HepG2 (cell line): ENCODE data around the gene SMAP2. TPM values are rescaled to one million over a fixed set of nuclear protein-coding genes. Genes with fewer than 3 reads are reported as not detected.

Experiments used
- ARNT ChIP-seq: fragments of 450-650 bp; IDR thresholded peaks from 2 replicates; pipeline ENCODE4 v1.6.1; 2017
- CHD2 ChIP-seq: IDR thresholded peaks from 2 replicates; pipeline ENCODE4 v1.6.1; 2011; ENCODE audit warnings: low read depth, low read length, improper control_type of control experiment
- EEA1 ChIP-seq: sonication (generic); formaldehyde crosslinking; IDR thresholded peaks from 2 replicates; pipeline ENCODE4 v1.5.1; 2020; ENCODE audit warnings: mild to moderate bottlenecking, missing genetic modification reagents, borderline replicate concordance
- EZH2 ChIP-seq: conservative IDR thresholded peaks from 2 replicates; pipeline ENCODE4 v1.6.1; 2012; ENCODE audit warnings: mild to moderate bottlenecking, low read depth, low read length, moderate library complexity
- KLF9 ChIP-seq: IDR thresholded peaks from 2 replicates; pipeline ENCODE4 v1.6.1; 2016; ENCODE audit warnings: low read depth
- MIXL1 ChIP-seq: IDR thresholded peaks from 2 replicates; pipeline ENCODE4 v1.6.1; 2016
- MXD4 ChIP-seq: IDR thresholded peaks from 2 replicates; pipeline ENCODE4 v1.6.1; 2016; ENCODE audit warnings: mild to moderate bottlenecking, missing biosample characterization, missing genetic modification reagents
- NFE2 ChIP-seq: sonication (generic); formaldehyde crosslinking; IDR thresholded peaks from 2 replicates; pipeline ENCODE4 v1.4.0; 2020; ENCODE audit warnings: missing genetic modification reagents
- PAX8 ChIP-seq: sonication (generic); formaldehyde crosslinking; IDR thresholded peaks from 2 replicates; pipeline ENCODE4 v1.8.0; 2022; ENCODE audit warnings: mild to moderate bottlenecking, missing genetic modification reagents, borderline replicate concordance
- RBFOX2 ChIP-seq: fragments of 200-400 bp; formaldehyde crosslinking; IDR thresholded peaks from 2 replicates; pipeline ENCODE4 v1.6.1; 2017; ENCODE audit warnings: low read depth, mild to moderate bottlenecking, low read length
- SNAPC2 ChIP-seq: sonication (generic); formaldehyde crosslinking; IDR thresholded peaks from 2 replicates; pipeline ENCODE4 v1.8.1; 2022; ENCODE audit warnings: mild to moderate bottlenecking, missing genetic modification reagents
- TCF7 ChIP-seq: sonication (generic); IDR thresholded peaks from 2 replicates; pipeline ENCODE4 v1.6.1; 2016; ENCODE audit warnings: antibody characterized with exemption, low read depth
- ZEB1 ChIP-seq: IDR thresholded peaks from 2 replicates; pipeline ENCODE4 v1.6.1; 2012; ENCODE audit warnings: mild to moderate bottlenecking, low read depth, inconsistent platforms; ENCODE audit not compliant: insufficient replicate concordance
- ZNF225 ChIP-seq: sonication (generic); formaldehyde crosslinking; IDR thresholded peaks from 2 replicates; pipeline ENCODE4 v1.4.0; 2020; ENCODE audit warnings: mild to moderate bottlenecking, missing genetic modification reagents
- ZNF24 ChIP-seq: fragments of 450-650 bp; IDR thresholded peaks from 2 replicates; pipeline ENCODE4 v1.6.1; 2017; ENCODE audit warnings: antibody characterized with exemption, mild to moderate bottlenecking
- ZNF569 ChIP-seq: sonication (generic); formaldehyde crosslinking; IDR thresholded peaks from 2 replicates; pipeline ENCODE4 v1.5.0; 2020; ENCODE audit warnings: mild to moderate bottlenecking, missing genetic modification reagents, moderate library complexity, borderline replicate concordance
- polyA plus RNA-seq, 8 experiments: library from polyadenylated mRNA; depleted of rRNA in 3 of 8; stranded (reverse) in 7 of 8; unstranded in 1 of 8; fragments of >200 nt; fragmentation: Illumina TruSeq in 4 of 8; extraction: Trizol in 4 of 8; gene quantifications; 2 replicates each; pipeline versions ENCODE4 v1.2.1 to v1.2.3, GENCODE V29; 2011 to 2016; ENCODE audit warnings: low read depth in 4 of 8, missing spikeins in 1 of 8, mixed read lengths in 1 of 8; ENCODE audit not compliant: insufficient read depth in 1 of 8
- total RNA-seq, 5 experiments: library from RNA; depleted of rRNA; stranded (reverse); fragments of >200 nt; fragmentation: Illumina TruSeq; extraction: Trizol; gene quantifications; 2 replicates each; pipeline ENCODE4 v1.2.3, GENCODE V29; 2016; ENCODE audit warnings: low read depth in 1 of 5
- TF ChIP-seq, protein P1 (sequence below), 2 experiments: IDR thresholded peaks; 2 replicates each; pipeline ENCODE4 v1.6.1; 2011 to 2012; ENCODE audit warnings: low read length in 2 of 2, borderline replicate concordance in 1 of 2, low read depth in 1 of 2, mild to moderate bottlenecking in 1 of 2, moderate library complexity in 1 of 2
- TF ChIP-seq, protein P2 (sequence below): fragments of 450-650 bp; IDR thresholded peaks from 2 replicates; pipeline ENCODE4 v1.6.1; 2016
- TF ChIP-seq, protein P3 (sequence below): sonication (generic); formaldehyde crosslinking; IDR thresholded peaks from 2 replicates; pipeline ENCODE4 v1.8.0; 2022; ENCODE audit warnings: low read depth, missing genetic modification reagents
- TF ChIP-seq, protein P4 (sequence below): sonication (generic); formaldehyde crosslinking; IDR thresholded peaks from 2 replicates; pipeline ENCODE4 v1.8.1; 2023; ENCODE audit warnings: missing genetic modification reagents, mild to moderate bottlenecking, borderline replicate concordance
- TF ChIP-seq, protein P5 (sequence below): sonication (generic); formaldehyde crosslinking; IDR thresholded peaks from 2 replicates; pipeline ENCODE4 v1.4.0; 2020; ENCODE audit warnings: missing genetic modification reagents
- TF ChIP-seq, protein P6 (sequence below): sonication (generic); formaldehyde crosslinking; IDR thresholded peaks from 2 replicates; pipeline ENCODE4 v1.8.1; 2023; ENCODE audit warnings: mild to moderate bottlenecking, missing genetic modification reagents, borderline replicate concordance

The SMAP2 gene
- total and polyA plus RNA-seq, 2 of the 13 experiments (the other 11 are each of a cell fraction or from before 2014, with no cell fraction given), result 19.0 to 22.3 TPM

DNA sequence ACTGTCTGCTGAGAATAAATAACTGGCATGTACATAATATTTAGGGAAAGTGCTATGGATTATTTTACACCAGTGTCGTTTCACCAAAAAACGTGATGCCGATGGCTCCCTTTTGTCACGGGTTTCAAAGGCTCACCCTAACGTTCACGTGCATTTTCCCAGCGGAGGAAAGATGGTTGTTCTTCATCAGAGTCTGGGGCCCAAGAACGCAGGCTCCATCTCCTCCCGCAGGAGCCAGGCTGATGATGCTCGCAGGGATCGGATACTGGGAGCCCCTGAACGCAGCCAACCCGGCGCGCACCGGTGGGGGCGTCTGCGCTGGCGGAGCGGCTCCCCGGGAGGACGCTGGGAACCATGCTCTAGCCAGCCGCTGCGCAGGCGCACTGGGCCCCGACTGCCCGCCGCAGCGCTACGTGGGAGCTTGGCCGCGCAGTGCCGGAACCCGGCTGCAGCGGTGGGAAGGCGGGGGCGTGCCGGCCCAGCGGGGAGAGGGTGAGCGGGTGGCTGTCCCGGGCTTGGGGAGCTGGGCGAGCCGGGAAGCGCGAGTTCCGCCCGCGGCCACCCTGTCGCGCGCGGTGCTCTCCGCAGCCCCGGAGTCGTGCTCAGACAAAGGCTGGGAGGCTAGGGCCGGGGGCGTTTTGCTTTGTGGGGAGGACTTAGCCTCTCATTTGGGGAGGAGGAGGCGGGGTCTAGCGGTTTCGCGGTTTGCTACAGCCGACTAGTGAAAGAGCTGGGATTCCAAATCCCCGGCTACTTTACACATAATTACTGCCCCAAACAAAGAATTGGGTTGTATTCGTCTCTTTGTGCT, 76.4 kb downstream of the SMAP2 start, which contains the start of gene ZFP69B (continued):
- TF ChIP-seq, protein P1, sequence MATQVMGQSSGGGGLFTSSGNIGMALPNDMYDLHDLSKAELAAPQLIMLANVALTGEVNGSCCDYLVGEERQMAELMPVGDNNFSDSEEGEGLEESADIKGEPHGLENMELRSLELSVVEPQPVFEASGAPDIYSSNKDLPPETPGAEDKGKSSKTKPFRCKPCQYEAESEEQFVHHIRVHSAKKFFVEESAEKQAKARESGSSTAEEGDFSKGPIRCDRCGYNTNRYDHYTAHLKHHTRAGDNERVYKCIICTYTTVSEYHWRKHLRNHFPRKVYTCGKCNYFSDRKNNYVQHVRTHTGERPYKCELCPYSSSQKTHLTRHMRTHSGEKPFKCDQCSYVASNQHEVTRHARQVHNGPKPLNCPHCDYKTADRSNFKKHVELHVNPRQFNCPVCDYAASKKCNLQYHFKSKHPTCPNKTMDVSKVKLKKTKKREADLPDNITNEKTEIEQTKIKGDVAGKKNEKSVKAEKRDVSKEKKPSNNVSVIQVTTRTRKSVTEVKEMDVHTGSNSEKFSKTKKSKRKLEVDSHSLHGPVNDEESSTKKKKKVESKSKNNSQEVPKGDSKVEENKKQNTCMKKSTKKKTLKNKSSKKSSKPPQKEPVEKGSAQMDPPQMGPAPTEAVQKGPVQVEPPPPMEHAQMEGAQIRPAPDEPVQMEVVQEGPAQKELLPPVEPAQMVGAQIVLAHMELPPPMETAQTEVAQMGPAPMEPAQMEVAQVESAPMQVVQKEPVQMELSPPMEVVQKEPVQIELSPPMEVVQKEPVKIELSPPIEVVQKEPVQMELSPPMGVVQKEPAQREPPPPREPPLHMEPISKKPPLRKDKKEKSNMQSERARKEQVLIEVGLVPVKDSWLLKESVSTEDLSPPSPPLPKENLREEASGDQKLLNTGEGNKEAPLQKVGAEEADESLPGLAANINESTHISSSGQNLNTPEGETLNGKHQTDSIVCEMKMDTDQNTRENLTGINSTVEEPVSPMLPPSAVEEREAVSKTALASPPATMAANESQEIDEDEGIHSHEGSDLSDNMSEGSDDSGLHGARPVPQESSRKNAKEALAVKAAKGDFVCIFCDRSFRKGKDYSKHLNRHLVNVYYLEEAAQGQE (IDR thresholded peaks at IDR 0.05; ENCODE audit: borderline replicate concordance in 1 of 2, low read depth in 1 of 2, low read length in 2 of 2), result no peak
- TF ChIP-seq, protein P2, sequence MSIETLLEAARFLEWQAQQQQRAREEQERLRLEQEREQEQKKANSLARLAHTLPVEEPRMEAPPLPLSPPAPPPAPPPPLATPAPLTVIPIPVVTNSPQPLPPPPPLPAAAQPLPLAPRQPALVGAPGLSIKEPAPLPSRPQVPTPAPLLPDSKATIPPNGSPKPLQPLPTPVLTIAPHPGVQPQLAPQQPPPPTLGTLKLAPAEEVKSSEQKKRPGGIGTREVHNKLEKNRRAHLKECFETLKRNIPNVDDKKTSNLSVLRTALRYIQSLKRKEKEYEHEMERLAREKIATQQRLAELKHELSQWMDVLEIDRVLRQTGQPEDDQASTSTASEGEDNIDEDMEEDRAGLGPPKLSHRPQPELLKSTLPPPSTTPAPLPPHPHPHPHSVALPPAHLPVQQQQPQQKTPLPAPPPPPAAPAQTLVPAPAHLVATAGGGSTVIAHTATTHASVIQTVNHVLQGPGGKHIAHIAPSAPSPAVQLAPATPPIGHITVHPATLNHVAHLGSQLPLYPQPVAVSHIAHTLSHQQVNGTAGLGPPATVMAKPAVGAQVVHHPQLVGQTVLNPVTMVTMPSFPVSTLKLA, result no peak
- no peak for TF ChIP-seq ARNT
- no peak for TF ChIP-seq MIXL1 (CRISPR knock-in tag)
- no peak for TF ChIP-seq NFE2 (CRISPR knock-in tag)
- no peak for TF ChIP-seq CHD2
- no peak for TF ChIP-seq TCF7
- TF ChIP-seq, protein P3, sequence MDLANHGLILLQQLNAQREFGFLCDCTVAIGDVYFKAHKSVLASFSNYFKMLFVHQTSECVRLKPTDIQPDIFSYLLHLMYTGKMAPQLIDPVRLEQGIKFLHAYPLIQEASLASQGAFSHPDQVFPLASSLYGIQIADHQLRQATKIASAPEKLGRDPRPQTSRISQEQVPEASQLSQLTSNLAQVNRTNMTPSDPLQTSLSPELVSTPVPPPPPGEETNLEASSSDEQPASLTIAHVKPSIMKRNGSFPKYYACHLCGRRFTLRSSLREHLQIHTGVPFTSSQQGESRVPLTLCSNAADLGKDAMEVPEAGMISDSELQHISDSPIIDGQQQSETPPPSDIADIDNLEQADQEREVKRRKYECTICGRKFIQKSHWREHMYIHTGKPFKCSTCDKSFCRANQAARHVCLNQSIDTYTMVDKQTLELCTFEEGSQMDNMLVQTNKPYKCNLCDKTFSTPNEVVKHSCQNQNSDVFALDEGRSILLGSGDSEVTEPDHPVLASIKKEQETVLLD (CRISPR knock-in tag), result no peak; the same call in 1 of the 2 replicates
- no peak for TF ChIP-seq PAX8 (CRISPR knock-in tag)
- TF ChIP-seq ZEB1, result no peak
- TF ChIP-seq SNAPC2, result no peak
- TF ChIP-seq MXD4, result peak; percentile 56; the same call in 1 of the 2 replicates
- TF ChIP-seq ZNF569, result no peak
- peak; percentile 85 for TF ChIP-seq ZNF225 (CRISPR knock-in tag)
- peak; percentile 79; the same call in 1 of the 2 replicates for TF ChIP-seq KLF9 (CRISPR knock-in tag)
- no peak for TF ChIP-seq ZNF24
- TF ChIP-seq, protein P4, sequence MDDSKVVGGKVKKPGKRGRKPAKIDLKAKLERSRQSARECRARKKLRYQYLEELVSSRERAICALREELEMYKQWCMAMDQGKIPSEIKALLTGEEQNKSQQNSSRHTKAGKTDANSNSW (CRISPR knock-in tag), result no peak
- TF ChIP-seq RBFOX2, result peak; percentile 90
- TF ChIP-seq, protein P5, sequence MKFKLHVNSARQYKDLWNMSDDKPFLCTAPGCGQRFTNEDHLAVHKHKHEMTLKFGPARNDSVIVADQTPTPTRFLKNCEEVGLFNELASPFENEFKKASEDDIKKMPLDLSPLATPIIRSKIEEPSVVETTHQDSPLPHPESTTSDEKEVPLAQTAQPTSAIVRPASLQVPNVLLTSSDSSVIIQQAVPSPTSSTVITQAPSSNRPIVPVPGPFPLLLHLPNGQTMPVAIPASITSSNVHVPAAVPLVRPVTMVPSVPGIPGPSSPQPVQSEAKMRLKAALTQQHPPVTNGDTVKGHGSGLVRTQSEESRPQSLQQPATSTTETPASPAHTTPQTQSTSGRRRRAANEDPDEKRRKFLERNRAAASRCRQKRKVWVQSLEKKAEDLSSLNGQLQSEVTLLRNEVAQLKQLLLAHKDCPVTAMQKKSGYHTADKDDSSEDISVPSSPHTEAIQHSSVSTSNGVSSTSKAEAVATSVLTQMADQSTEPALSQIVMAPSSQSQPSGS (CRISPR knock-in tag), result peak; percentile 57; the same call in 1 of the 2 replicates
- no peak for TF ChIP-seq EEA1 (CRISPR knock-in tag)
- no peak for TF ChIP-seq EZH2
- TF ChIP-seq, protein P6, sequence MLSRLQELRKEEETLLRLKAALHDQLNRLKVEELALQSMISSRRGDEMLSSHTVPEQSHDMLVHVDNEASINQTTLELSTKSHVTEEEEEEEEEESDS (CRISPR knock-in tag), result no peak
